GM20431 (cell line): ENCODE results near the gene ZNF442.
"Not testable (repeated sequence)": the region's sequence is repeated elsewhere in the genome, so short reads cannot be mapped to it uniquely, and the experiment has no call there.

Experiments
- in situ Hi-C: fragments of 300-500 bp; cut with MseI, MboI; formaldehyde crosslinking; loops from one replicate; pipeline ENCODE4 v1.15.0; 2020; ENCODE audit warnings: low sequenced_read_pairs; ENCODE audit not compliant: unreplicated experiment

Gene ZNF442

DNA sequence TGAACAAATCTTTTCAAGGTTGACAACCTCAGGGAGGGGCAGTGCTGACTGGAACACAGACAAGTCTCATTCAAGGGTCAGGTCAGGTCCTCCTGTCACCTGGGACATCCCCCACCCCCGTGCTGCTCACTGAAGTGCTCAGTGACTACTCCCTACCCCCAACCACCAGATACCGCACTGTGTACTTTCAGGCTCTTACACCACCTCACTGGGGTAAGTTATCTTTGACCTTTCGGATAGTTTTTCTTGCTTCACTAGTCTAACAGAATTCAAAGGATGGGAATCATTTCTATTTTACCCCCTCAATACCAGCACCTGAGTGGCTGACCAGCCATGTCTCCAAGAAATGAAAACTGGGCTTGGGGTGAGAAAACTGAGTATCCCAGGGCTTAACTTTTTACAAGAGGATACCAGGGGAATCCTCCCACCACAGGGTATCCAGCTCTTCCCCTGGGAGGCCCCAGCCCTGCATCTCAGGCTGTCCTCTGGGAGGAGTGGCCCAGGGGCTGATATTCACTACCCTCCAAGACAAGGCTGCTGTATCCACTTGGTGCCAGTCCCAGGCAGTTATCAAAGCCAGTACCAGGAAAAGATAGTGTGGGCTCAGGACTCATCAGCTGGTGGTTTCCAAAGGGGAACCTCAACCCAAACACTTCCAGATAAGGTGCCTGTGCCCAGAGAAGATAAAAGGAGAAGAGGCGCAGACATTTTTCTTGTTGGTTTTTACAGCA, 34.1 kb downstream of the ZNF442 start:
- in situ Hi-C loops, result no loop called here

DNA sequence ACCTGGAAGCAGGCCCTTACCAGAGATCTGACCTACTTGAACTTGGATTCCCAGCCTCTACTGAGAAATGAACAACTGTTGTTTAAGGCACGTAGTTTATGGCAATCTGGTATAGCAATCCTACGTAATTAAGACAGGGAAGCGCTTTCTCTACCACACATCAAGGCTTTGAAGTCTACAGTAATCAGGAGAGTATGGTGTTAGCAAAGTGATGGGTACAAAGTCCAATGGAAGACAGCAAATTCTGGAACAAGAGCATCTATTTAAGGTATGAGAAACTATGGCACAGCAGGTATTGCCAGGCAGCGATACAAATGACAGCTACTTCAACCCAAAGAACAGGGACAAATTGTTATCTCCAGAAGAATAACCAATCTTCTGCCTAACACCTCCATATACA, 35.1 kb downstream of the ZNF442 start:
- in situ Hi-C loops, result no loop called here

DNA sequence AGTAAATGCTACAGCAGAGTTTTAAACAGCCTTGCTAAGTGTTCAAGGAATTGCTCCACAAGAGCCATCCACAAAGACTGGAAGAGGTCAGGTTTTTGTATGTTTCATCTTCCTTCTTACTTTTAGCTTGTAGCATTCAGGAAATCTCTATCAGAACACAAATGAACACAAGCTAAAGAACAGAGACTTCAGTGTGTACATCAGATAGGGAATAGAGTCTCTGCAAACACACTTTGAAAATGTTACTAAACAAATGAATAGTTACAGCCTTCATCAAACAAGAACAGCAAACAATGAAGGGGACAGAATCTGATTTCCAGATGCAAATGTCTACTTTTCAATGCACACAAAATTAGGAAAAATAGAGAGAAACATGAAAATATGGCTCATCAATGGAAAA, 39.8 kb downstream of the ZNF442 start:
- in situ Hi-C loops, result no loop called here

DNA sequence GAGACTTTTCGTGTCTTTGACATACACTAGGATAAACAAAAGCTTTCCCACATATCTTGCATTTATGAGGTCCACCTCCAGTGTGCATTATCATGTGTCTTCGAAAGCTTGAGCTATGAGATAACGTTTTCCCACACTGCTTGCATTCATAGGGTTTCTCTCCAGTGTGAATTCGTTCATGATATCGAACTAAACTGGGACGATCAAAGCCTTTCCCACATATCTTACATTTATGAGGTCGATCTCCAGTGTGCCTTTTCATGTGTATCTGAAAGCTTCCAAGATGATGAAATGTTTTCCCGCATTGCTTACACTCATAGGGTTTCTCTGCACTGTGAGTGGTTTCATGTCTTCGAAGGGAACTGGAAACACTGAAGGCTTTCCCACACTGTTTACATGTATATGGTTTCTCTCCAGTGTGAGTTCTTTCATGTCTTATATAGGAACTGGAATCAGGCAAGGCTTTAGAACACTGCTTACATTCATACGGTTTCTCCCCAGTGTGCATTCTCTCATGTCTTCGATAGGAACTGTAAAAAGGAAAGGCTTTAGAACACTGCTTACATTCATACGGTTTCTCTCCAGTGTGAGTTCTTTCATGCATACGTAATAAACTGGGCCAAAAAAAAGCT, 46.6 kb downstream of the ZNF442 start:
- in situ Hi-C loops, result no loop called here

DNA sequence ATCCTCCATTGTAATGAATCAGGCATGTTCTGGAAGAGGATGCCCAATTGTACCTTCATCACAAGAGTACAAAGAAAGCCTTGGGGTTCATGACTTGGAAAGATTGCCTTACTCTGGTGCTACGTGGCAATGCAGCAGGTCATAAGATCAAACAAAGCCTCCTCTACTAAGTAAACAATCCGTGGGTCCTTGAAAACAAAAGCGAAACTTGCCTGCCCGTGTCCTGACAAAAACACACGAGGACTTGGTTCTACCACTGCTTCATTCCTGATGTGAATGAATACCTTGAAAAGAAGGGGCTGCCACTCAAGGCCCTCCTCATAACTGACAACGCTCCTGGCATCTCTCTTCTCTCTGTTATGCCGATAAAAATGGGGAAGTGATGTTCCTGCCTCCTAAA, 50.9 kb downstream of the ZNF442 start:
- in situ Hi-C loops, result no loop called here

DNA sequence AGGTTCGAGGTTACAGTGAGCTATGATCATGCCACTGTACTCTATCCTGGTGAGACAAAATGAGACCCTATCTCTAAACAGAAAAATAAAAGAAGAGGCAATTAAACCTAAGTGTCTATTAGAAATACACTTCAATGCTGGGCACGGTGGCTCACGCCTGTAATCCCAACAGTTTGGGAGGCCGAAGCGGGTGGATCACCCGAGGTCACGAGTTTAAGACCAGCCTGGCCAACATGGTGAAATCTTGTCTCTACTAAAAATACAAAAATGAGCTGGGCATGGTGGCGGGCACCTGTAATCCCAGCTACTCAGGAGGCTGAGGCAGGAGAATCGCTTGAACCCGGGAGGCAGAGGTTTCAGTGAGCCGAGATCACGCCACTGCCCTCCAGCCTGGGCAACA, 56.6 kb downstream of the ZNF442 start:
- in situ Hi-C loops, result not testable (repeated sequence)
